GM21825 (cell line): ENCODE measurements around the gene THTPA.

Experiments used
- ATAC-seq: cut with Tn5 transposase; IDR thresholded peaks from one replicate; pipeline ENCODE4 v1.9.1; 2021; ENCODE audit warnings: mild to moderate bottlenecking, moderate library complexity; ENCODE audit not compliant: unreplicated experiment

Gene THTPA

GRCh38 chr14:23567186-23568020 is 11.3 kb downstream of the THTPA start, which contains the start of gene AP1G2:
TSS of gene AP1G2 (minus strand) at chr14:23567791. CDS start at chr14:23567314, 477 bp downstream.
- ATAC-seq, result peak; percentile 81

- no peak for ATAC-seq
These were observed 12.0 kb downstream of the THTPA start for GRCh38 chr14:23568021-23568599.

- no peak for ATAC-seq
These were observed 12.7 kb downstream of the THTPA start for GRCh38 chr14:23568600-23569331.

- no peak for ATAC-seq
These were observed 13.5 kb downstream of the THTPA start for GRCh38 chr14:23569443-23570151.

- ATAC-seq, result no peak
These were observed 14.9 kb downstream of the THTPA start for GRCh38 chr14:23570806-23571483.

- ATAC-seq, result no peak
These were observed 15.8 kb downstream of the THTPA start for GRCh38 chr14:23571701-23572523.

- ATAC-seq, result no peak
These were observed 16.4 kb downstream of the THTPA start for GRCh38 chr14:23572524-23572828.

- ATAC-seq, result no peak
These were observed 16.8 kb downstream of the THTPA start for GRCh38 chr14:23572836-23573235.

- no peak for ATAC-seq
These were observed 17.4 kb downstream of the THTPA start for GRCh38 chr14:23573384-23574015.

- ATAC-seq, result no peak
These were observed 21.1 kb downstream of the THTPA start for GRCh38 chr14:23577004-23577681.

- ATAC-seq, result no peak
These were observed 21.8 kb downstream of the THTPA start for GRCh38 chr14:23577710-23578392.

GRCh38 chr14:23578560-23579310 is 22.7 kb downstream of the THTPA start, which contains the start of gene JPH4:
TSS of gene JPH4 (minus strand) at chr14:23578790. CDS start at chr14:23577453, 1,337 bp downstream.
- no peak for ATAC-seq

GRCh38 chr14:23579311-23579630 is 23.2 kb downstream of the THTPA start:
- ATAC-seq, result no peak

- no peak for ATAC-seq
These were observed 23.7 kb downstream of the THTPA start for GRCh38 chr14:23579739-23580138.

- ATAC-seq, result no peak
These were observed 24.3 kb downstream of the THTPA start for GRCh38 chr14:23580152-23580926.

- ATAC-seq, result no peak
These were observed 24.8 kb downstream of the THTPA start for GRCh38 chr14:23580948-23581281.
